Loucy (cell line): ENCODE measurements around the gene ASPSCR1.

Experiments
- H2AFZ ChIP-seq: fragments of 200-600 bp; sonication (generic); 2 replicates; pipeline ENCODE4 v1.6.0; 2016; ENCODE audit warnings: antibody characterized with exemption, mild to moderate bottlenecking, low read length, moderate library complexity
- H3F3A ChIP-seq: fragments of 200-600 bp; 2 replicates; pipeline ENCODE4 v1.6.0; 2016; ENCODE audit warnings: antibody characterized with exemption, low read depth, mild to moderate bottlenecking
- H3K27me3 ChIP-seq: fragments of 200-600 bp; sonication (generic); 2 replicates; pipeline ENCODE4 v1.6.1; 2014; ENCODE audit warnings: low read length, mild to moderate bottlenecking; ENCODE audit not compliant: insufficient read depth, poor library complexity, severe bottlenecking
- H3K36me3 ChIP-seq: fragments of 200-600 bp; sonication (generic); 2 replicates; pipeline ENCODE4 v1.6.1; 2016; ENCODE audit warnings: low read length; ENCODE audit not compliant: insufficient read depth
- H3K4me1 ChIP-seq: fragments of 200-600 bp; sonication (generic); 2 replicates; pipeline ENCODE4 v1.5.1; 2014; ENCODE audit warnings: low read length, mild to moderate bottlenecking; ENCODE audit not compliant: insufficient read depth, poor library complexity, severe bottlenecking
- H3K4me2 ChIP-seq: fragments of 200-600 bp; sonication (generic); 2 replicates; pipeline ENCODE4 v1.6.0; 2014; ENCODE audit warnings: antibody characterized with exemption, low read length, low read depth, mild to moderate bottlenecking; ENCODE audit not compliant: poor library complexity, severe bottlenecking
- H3K4me3 ChIP-seq: fragments of 200-600 bp; sonication (generic); 2 replicates; pipeline ENCODE4 v1.5.1; 2014; ENCODE audit warnings: low read length, mild to moderate bottlenecking, mixed read lengths; ENCODE audit not compliant: poor library complexity, severe bottlenecking
- H3K79me2 ChIP-seq: fragments of 200-600 bp; sonication (generic); 2 replicates; pipeline ENCODE4 v1.6.1; 2014; ENCODE audit warnings: low read length; ENCODE audit not compliant: insufficient read depth
- H3K9ac ChIP-seq: fragments of 200-600 bp; sonication (generic); 2 replicates; pipeline ENCODE4 v1.6.0; 2014; ENCODE audit warnings: mild to moderate bottlenecking, low read depth, low read length, moderate library complexity; ENCODE audit not compliant: poor library complexity, severe bottlenecking
- H3K9me2 ChIP-seq: fragments of 200-600 bp; sonication (generic); replicated peaks from 2 replicates; pipeline ENCODE4 v1.6.1; 2016; ENCODE audit warnings: low read depth, low read length, mixed read lengths
- H3K9me3 ChIP-seq: fragments of 200-600 bp; sonication (generic); 2 replicates; pipeline ENCODE4 v1.6.1; 2014; ENCODE audit warnings: mild to moderate bottlenecking, antibody characterized with exemption, low read length, low read depth; ENCODE audit not compliant: insufficient read depth
- H4K20me1 ChIP-seq: fragments of 200-600 bp; sonication (generic); 2 replicates; pipeline ENCODE4 v1.6.0; 2014; ENCODE audit warnings: antibody characterized with exemption, low read length, mild to moderate bottlenecking; ENCODE audit not compliant: insufficient read depth, poor library complexity, severe bottlenecking
- EZH2phosphoT487 ChIP-seq: fragments of 200-600 bp; IDR thresholded peaks from 2 replicates; pipeline ENCODE4 v1.6.1; 2018; ENCODE audit warnings: antibody characterized with exemption, mild to moderate bottlenecking, moderate library complexity, borderline replicate concordance
- TF ChIP-seq, protein P1 (sequence below): fragments of 200-600 bp; sonication (generic); conservative IDR thresholded peaks from 2 replicates; pipeline ENCODE4 v1.5.1; 2014; ENCODE audit warnings: mild to moderate bottlenecking, antibody characterized with exemption, low read length

ASPSCR1 gene

DNA sequence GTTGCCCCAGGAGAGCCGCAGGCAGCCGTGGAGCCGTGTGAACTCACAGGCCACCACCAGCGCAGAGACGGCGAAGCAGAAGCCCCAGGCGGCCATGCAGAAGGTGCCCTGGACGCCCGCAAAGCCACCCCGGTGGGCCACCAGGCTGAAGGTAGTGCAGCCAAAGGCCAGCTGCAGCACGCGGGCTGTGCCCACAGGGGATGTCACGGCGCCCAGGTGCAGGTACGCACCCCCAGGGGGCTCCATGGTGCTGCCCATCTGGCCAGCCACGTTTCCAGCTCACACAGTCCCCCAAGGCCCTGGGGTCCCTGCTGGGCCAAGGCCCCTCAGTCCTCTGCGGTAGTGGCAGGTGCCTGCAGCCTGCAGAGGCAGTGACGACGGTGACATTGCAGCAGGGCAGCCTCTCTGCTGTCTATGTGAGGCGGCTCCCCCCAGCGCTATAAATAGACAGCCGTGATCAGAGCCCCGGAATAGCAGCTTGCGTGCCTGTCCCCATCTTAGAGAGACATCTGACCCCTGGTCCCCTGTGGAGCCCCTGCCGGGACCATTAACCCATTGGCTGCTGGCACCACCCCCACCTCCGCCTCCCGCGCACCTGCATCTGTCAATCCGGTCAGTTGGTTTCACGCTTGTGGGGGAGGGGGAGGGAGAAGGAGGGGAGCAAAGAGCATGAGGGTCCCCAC, 35.8 kb upstream of the ASPSCR1 start:
- TF ChIP-seq, protein P1, sequence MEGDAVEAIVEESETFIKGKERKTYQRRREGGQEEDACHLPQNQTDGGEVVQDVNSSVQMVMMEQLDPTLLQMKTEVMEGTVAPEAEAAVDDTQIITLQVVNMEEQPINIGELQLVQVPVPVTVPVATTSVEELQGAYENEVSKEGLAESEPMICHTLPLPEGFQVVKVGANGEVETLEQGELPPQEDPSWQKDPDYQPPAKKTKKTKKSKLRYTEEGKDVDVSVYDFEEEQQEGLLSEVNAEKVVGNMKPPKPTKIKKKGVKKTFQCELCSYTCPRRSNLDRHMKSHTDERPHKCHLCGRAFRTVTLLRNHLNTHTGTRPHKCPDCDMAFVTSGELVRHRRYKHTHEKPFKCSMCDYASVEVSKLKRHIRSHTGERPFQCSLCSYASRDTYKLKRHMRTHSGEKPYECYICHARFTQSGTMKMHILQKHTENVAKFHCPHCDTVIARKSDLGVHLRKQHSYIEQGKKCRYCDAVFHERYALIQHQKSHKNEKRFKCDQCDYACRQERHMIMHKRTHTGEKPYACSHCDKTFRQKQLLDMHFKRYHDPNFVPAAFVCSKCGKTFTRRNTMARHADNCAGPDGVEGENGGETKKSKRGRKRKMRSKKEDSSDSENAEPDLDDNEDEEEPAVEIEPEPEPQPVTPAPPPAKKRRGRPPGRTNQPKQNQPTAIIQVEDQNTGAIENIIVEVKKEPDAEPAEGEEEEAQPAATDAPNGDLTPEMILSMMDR, result no peak
- no peak for TF ChIP-seq EZH2phosphoT487
- Histone ChIP-seq H3K4me1 (peaks cover 10% of the 10 kb centered on the region), H3K4me2 (no peak overlapping the region), H3K36me3 (no peaks in the 10 kb centered on the region), H3K9ac (no peak overlapping the region), H3K79me2 (peaks cover 3% of the 10 kb centered on the region; the same call in 1 of the 2 replicates), H4K20me1 (no peaks in the 10 kb centered on the region), H3K27me3 (no peaks in the 10 kb centered on the region), H2AFZ (no peak overlapping the region), H3F3A (no peaks in the 10 kb centered on the region), H3K9me3 (no peaks in the 10 kb centered on the region), H3K9me2 (no peaks in the 10 kb centered on the region), H3K4me3 (no peak overlapping the region)

DNA sequence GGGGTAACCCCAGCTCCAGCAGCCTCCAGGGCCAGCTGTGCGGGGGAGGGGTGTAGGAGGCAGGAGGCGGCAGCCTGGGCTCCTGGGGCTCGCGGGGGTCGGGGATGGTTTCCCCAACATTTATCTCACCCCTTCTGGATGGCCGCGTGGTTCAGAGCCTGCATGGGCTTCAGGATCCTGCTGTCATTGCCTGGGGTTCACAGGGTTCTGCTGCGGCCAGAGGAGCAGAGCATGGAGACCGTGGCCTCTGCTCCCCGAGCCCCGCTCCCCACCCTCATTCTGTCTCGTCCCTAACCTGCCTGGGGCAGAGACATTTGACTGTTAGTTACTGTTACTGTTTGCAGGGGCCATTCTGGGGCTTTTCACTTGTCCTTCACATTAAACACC, 35.3 kb upstream of the ASPSCR1 start:
- H3K9ac ChIP-seq, result no peak overlapping the region
- H4K20me1 ChIP-seq, result no peaks in the 10 kb centered on the region
- H3K27me3 ChIP-seq, result no peaks in the 10 kb centered on the region
- no peak overlapping the region for H2AFZ ChIP-seq
- no peaks in the 10 kb centered on the region for H3F3A ChIP-seq
- no peak overlapping the region for H3K4me3 ChIP-seq
- H3K9me3 ChIP-seq, result no peaks in the 10 kb centered on the region
- H3K79me2 ChIP-seq, result no peaks in the 10 kb centered on the region
- no peaks in the 10 kb centered on the region for H3K9me2 ChIP-seq
- TF ChIP-seq, protein P1, result no peak
- no peak for TF ChIP-seq EZH2phosphoT487
- H3K36me3 ChIP-seq, result no peaks in the 10 kb centered on the region
- no peak overlapping the region for H3K4me2 ChIP-seq
- H3K4me1 ChIP-seq, result peaks cover 10% of the 10 kb centered on the region

DNA sequence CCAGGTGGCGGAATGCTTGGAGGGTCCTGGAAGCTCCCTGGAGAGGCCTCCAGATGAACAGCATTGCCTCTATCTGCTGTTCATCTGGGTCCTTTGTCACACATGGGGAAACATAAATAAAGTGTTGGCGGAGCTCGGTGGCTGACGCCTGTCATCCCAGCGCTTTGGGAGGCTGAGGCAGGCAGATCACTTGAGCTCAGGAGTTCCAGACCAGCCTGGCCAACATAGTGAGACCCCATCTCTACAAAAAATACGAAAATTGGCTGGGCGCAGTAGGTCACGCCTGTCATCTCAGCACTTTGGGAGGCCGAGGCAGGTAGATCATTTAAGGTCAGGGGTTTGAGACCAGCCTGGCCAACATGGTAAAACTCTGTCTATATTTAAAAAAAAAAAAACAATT, 32.6 kb upstream of the ASPSCR1 start:
- Histone ChIP-seq H3K9me2 (no peaks in the 10 kb centered on the region), H3K4me3 (no peak overlapping the region), H3K4me2 (no peak overlapping the region), H3F3A (no peaks in the 10 kb centered on the region), H4K20me1 (no peaks in the 10 kb centered on the region), H3K36me3 (no peaks in the 10 kb centered on the region), H2AFZ (no peak overlapping the region), H3K9ac (no peak overlapping the region), H3K4me1 (no peaks in the 10 kb centered on the region), H3K27me3 (no peaks in the 10 kb centered on the region), H3K9me3 (no peaks in the 10 kb centered on the region), H3K79me2 (no peaks in the 10 kb centered on the region)
- TF ChIP-seq EZH2phosphoT487, result no peak
- TF ChIP-seq, protein P1, result no peak
